Stomach (tissue), 4 donors: Measurements from ENCODE around the gene JAK1.
"Not testable (repeated sequence)": the region's sequence is repeated elsewhere in the genome, so short reads cannot be mapped to it uniquely, and the experiment has no call there.

ENCODE experiments used
- EP300 ChIP-seq: sonication (generic); formaldehyde crosslinking; IDR thresholded peaks from one replicate; pipeline ENCODE4 v1.6.1; 2017; ENCODE audit warnings: antibody characterized with exemption
- POLR2A ChIP-seq, 4 donors: fragments of 450-650 bp; IDR thresholded peaks; one replicate each; pipeline ENCODE4 v1.6.1; 2016; ENCODE audit warnings: antibody characterized with exemption in 4 of 4, control low read depth in 2 of 4, mild to moderate bottlenecking in 1 of 4, moderate library complexity in 1 of 4
- TF ChIP-seq, protein P1 (sequence below), 7 experiments: fragments of 450-650 bp in 4 of 7; fragments of 200-600 bp in 3 of 7; sonication (generic) in 3 of 7; IDR thresholded peaks; one replicate each; pipeline ENCODE4 v1.5.1; 2016 to 2019; ENCODE audit warnings: antibody characterized with exemption in 7 of 7, control low read depth in 2 of 7, mild to moderate bottlenecking in 1 of 7

DNA sequence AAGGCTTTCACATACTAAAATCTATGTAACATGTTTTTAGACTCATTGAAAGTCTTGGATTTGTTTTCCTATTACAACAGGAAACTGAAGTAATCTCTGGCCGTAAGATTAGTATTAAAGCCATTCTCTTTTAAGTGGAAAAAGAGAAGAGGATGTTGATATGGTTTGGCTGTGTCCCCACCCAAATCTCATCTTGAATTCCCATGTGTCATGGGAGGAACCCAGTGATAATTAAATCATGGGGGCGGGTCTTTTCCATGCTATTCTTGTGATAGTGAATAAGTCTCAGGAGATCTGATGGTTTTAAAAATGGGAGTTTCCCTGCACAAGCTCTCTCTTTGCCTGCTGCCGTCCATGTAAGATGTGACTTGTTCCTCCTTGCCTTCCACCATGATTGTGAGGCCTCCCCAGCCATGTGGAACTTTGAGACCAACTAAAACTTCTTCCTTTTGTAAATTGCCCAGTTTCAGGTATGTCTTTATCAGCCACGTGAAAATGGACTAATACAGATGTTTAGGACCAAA, 32.1 kb upstream of the JAK1 start:
- TF ChIP-seq, protein P1, sequence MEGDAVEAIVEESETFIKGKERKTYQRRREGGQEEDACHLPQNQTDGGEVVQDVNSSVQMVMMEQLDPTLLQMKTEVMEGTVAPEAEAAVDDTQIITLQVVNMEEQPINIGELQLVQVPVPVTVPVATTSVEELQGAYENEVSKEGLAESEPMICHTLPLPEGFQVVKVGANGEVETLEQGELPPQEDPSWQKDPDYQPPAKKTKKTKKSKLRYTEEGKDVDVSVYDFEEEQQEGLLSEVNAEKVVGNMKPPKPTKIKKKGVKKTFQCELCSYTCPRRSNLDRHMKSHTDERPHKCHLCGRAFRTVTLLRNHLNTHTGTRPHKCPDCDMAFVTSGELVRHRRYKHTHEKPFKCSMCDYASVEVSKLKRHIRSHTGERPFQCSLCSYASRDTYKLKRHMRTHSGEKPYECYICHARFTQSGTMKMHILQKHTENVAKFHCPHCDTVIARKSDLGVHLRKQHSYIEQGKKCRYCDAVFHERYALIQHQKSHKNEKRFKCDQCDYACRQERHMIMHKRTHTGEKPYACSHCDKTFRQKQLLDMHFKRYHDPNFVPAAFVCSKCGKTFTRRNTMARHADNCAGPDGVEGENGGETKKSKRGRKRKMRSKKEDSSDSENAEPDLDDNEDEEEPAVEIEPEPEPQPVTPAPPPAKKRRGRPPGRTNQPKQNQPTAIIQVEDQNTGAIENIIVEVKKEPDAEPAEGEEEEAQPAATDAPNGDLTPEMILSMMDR (IDR thresholded peaks at IDR 0.05): not testable (repeated sequence)
- TF ChIP-seq EP300; POLR2A (IDR thresholded peaks at IDR 0.05): not testable (repeated sequence)
